Activated naive CD4-positive, alpha-beta T cell treated with anti-CD3 and anti-CD28 coated beads for 36 hours (primary cell): ENCODE data around the gene KMT2D. TPM values are rescaled to one million over a fixed set of nuclear protein-coding genes. Genes with fewer than 3 reads are reported as not detected.
A peak's percentile ranks its signal among the peaks of the same experiment; 100 is the strongest.

Experiments used
- CTCF ChIA-PET: fragments of 350-600 bp; sonication (Branson Sonifier 250); formaldehyde crosslinking; loops from one replicate; lab custom pipeline; 2021; ENCODE audit warnings: antibody characterized with exemption; lab: Charles Lee
- DNase-seq: peaks from one replicate; pipeline ENCODE4 v3.0.0-alpha.2; 2020
- H3K27ac Mint-ChIP-seq: one replicate; pipeline ENCODE4 v1.8.0; 2021; ENCODE audit warnings: mild to moderate bottlenecking, mixed read lengths
- H3K27me3 Mint-ChIP-seq: one replicate; pipeline ENCODE4 v1.8.0; 2021; ENCODE audit warnings: low read depth, mixed read lengths
- H3K36me3 Mint-ChIP-seq: one replicate; pipeline ENCODE4 v1.8.0; 2021; ENCODE audit warnings: low read depth, mixed read lengths
- H3K4me1 Mint-ChIP-seq: one replicate; pipeline ENCODE4 v1.8.0; 2021; ENCODE audit warnings: low read depth, mixed read lengths
- H3K4me3 Mint-ChIP-seq: one replicate; pipeline ENCODE4 v1.8.0; 2021; ENCODE audit warnings: mild to moderate bottlenecking, moderate library complexity, mixed read lengths
- H3K9me3 Mint-ChIP-seq: one replicate; pipeline ENCODE4 v1.8.0; 2021; ENCODE audit warnings: mixed read lengths
- intact Hi-C: fragments of 100-400 bp; cut with micrococcal nuclease; formaldehyde crosslinking; loops from one replicate; pipeline ENCODE4 v1.15.1; 2023
- total RNA-seq, 2 experiments: library from RNA; stranded (reverse); gene quantifications; one replicate each; pipeline ENCODE4 v1.2.3, GENCODE V29; 2021

KMT2D gene
- total RNA-seq, 2 experiments from 2014 or later: 44.9 to 49.0 TPM

DNA sequence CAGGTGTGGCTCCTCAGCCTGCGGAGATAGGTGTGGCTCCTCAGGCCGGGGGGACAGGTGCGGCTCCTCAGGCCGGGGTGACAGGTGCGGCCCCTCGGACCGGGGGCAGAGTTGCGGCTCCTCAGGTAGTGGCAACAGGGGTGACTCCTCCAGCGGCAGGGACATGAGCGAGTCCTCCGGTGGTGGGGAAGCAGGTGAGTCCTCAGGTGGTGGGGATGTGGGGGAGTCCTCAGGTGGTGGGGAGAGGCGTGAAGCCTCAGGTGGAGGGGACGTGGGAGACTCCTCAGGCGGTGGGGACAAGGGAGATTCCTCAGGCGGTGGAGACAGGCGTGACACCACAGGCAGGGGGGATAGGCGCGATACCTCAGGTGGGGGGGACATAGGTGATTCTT is 9.2 kb downstream of the KMT2D start:
- CTCF ChIA-PET: no interaction called here
- H3K27ac Mint-ChIP-seq: no peak overlapping the region
- no peak overlapping the region for H3K4me3 Mint-ChIP-seq
- peaks cover 19% of the 10 kb centered on the region for H3K4me1 Mint-ChIP-seq
- H3K9me3 Mint-ChIP-seq: no peaks in the 10 kb centered on the region
- H3K36me3 Mint-ChIP-seq: peaks cover 45% of the 10 kb centered on the region
- intact Hi-C loops: no loop called here
- no peak for DNase-seq
- H3K27me3 Mint-ChIP-seq: no peaks in the 10 kb centered on the region

DNA sequence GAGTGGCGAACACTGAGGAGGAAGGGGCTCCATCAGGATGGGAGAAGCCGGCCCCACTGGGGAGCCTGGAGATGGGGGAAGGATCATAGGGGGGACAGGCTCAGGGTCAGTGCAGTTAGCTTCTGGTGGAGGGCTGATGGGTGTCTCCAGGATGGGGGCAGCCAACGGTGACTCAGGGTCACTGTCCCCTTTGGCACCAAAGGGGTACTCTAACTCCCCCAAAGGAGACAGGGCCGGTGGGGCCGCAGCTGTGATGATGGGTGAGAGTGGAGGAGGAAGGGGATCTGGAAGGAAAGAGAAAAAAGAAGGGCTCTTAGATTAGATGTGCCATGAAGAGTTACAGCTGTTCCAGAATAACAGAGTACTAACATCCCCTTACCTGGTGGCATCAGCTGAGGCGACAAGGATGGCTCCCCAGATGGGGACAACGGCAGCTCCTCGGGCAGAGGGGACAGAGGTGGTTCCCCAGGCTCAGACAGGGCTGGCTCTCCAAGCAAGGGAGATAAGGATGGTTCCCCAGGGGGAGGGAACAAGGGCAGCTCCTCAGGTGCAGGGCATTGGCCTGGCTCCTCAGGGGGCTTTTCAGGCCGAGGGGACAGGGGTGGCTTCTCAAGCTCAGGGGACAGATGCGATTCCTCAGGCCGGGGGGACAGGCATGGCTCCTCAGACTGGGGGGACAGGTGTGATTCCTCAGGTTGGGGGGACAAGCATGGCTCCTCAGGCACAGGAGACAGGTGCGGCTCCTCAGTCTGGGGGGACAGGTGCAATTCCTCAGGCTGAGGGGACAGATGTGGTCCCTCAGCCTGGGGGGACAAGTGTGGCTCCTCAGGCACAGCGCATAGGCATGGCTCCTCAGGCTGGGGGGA is 9.9 kb downstream of the KMT2D start:
- Mint-ChIP-seq H3K4me1 (peaks cover 12% of the 10 kb centered on the region), H3K9me3 (no peaks in the 10 kb centered on the region), H3K27me3 (no peaks in the 10 kb centered on the region), H3K27ac (no peak overlapping the region), H3K4me3 (no peak overlapping the region), H3K36me3 (peaks cover 49% of the 10 kb centered on the region)
- CTCF ChIA-PET: no interaction called here
- no peak for DNase-seq
- intact Hi-C loops: no loop called here

DNA sequence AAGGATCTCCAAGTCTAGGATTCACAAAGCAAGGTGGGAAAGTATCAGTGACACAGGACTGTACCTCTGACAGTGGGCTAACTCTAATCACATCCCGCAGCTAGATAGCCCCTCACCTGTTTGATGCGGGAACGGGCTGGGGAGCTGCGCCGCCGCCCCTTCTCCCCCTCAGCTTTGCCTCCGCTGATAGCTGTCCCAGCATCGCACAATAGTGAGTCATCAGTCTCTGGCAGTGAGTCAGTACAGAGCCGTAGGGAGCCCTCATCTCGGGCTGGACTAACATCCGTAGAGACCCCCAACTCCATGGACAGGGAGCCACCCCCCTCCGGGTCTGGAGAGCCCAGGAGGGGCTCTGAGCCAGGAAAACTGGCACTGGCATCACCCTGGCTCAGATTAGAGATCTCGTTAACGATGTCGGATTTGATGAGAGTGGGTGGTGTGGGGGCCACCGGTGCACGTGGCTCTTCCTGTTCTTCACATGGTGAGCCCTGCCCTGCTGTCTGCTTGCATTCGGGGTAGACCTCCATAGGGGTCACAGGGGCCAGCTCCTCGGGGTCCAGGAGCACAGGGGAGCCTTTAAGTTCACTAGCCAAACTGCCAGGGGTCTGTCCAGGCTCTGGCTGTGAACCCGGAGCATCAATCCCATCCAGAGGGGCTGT is 10.9 kb downstream of the KMT2D start:
- CTCF ChIA-PET: interaction anchor here (1.5 kb wide), 1 partner anchor 11 kb away, joined by 5 read pairs; no protein-coding TSS in a partner anchor
- H3K27ac Mint-ChIP-seq: no peak overlapping the region
- H3K4me3 Mint-ChIP-seq: no peak overlapping the region
- intact Hi-C loops: no loop called here
- H3K27me3 Mint-ChIP-seq: no peaks in the 10 kb centered on the region
- H3K4me1 Mint-ChIP-seq: peaks cover 2% of the 10 kb centered on the region
- peaks cover 51% of the 10 kb centered on the region for H3K36me3 Mint-ChIP-seq
- H3K9me3 Mint-ChIP-seq: no peaks in the 10 kb centered on the region
- DNase-seq: no peak

DNA sequence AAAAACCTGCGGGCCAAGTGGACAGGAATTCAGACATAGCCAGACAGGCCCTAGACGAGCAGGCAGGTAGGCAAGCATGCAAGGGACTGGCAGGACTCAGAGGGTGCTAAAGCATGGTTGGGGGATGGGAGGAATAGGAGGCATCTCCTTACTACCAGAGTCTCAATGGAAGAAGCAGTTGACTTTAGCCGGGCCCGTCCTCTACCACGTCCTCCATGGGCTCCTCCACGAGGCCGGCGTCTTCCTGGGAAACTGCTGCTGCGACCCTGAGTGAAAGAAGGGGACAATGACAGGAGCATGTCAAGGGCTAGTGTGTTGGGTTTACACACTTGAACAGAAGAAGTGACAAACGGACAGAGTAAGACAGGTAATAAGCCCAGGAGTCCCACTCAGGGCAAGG is 11.6 kb downstream of the KMT2D start:
- Mint-ChIP-seq H3K4me1 (peaks cover 2% of the 10 kb centered on the region), H3K9me3 (no peaks in the 10 kb centered on the region), H3K36me3 (peaks cover 55% of the 10 kb centered on the region), H3K27ac (no peak overlapping the region), H3K27me3 (no peaks in the 10 kb centered on the region), H3K4me3 (no peak overlapping the region)
- CTCF ChIA-PET: interaction anchor here (0.8 to 1.6 kb wide), 5 partner anchors 10 to 61 kb away, joined by 3 to 5 read pairs (median 5); no protein-coding TSS in a partner anchor
- no peak for DNase-seq
- intact Hi-C loops: no loop called here

DNA sequence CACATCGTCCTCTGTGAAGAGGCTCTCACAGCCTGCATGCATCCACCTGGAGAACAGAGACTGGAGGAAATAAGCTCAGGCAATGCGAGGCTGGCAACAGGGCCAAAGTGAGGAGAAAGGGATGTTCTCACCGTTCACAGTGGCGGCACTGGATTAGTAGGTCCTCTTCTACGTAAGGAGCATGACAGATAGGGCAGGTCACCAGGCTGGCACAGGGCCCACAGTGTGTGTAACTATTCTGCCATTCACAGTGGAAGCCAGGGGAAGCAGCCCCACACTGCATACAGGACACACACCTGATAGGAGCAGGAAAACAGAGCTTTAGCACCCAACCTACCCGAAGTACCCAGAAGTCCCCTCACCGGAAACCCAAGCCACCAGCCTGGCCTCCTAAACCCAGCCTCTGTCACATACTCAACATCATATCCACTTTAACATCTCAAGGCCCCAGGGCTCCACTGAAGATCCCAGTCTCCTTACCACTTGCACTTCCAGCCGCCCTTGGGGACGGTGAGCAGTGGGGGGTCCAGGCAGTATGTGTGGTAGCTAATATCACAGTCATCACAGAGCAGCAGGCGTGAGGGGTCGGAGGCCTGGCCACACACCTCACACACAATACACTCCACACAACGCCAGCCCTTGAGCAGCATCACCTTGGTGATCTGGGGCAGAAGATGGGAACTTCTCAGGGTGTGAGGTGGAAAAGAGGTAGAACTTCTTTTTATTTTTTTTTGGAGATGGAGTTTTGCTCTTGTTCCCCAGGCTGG is 14.3 kb downstream of the KMT2D start:
- Mint-ChIP-seq H3K4me3 (no peak overlapping the region), H3K27ac (no peak overlapping the region), H3K9me3 (no peaks in the 10 kb centered on the region), H3K36me3 (peaks cover 53% of the 10 kb centered on the region), H3K27me3 (no peaks in the 10 kb centered on the region), H3K4me1 (peaks cover 2% of the 10 kb centered on the region)
- DNase-seq: no peak
- CTCF ChIA-PET: interaction anchor here (0.6 to 1.6 kb wide), 9 partner anchors 10 to 520 kb away, joined by 3 to 8 read pairs (median 4); no protein-coding TSS in a partner anchor
- intact Hi-C loops: no loop called here

DNA sequence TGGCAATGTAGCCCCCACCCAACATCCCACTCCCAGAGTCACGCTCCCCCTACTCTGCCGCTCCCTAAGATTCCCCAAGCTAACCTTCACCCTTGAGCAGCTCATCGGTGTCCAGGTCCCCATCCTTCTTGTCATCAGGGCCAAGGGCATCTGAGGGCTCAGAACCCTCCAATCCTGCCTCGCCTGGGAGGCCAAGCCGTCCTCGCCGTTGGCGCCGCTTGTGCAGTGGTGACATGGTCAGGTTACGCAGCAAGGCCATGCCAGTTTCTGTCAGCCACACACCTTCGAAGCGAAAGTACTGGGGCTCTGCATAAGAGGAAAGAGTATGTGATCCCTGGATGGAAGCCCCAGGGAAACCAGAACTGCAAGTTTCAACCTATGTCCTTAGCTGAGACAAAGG is 15.9 kb downstream of the KMT2D start:
- no peak for DNase-seq
- CTCF ChIA-PET: interaction anchor here (0.6 to 2.8 kb wide), 15 partner anchors 9 to 164 kb away, joined by 3 to 28 read pairs (median 5); partner anchors contain the start of genes ARF3 and DHH
- H3K27me3 Mint-ChIP-seq: no peaks in the 10 kb centered on the region
- H3K27ac Mint-ChIP-seq: no peak overlapping the region
- H3K36me3 Mint-ChIP-seq: peaks cover 48% of the 10 kb centered on the region
- peaks cover 2% of the 10 kb centered on the region for H3K4me1 Mint-ChIP-seq
- H3K4me3 Mint-ChIP-seq: no peak overlapping the region
- intact Hi-C loops: no loop called here
- no peaks in the 10 kb centered on the region for H3K9me3 Mint-ChIP-seq

DNA sequence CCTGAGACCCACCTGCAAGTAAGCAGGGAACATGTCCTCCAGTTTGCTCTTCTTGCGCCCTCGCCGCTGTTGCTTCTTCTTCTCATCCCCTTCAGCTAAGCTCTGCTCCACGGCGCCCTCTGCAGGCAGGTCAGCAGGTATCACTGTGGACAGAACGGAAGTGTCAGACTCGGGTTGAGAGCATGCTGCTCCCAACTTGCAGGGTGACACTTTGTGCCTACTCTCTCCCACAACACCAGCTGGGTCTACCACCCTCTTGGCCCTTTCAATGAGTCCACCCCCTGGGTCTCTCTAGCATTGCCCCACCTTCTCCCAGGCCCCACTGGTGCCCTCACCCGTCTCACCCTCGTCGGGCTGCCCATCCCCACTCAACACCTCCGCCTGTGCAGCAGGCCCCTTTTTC is 16.7 kb downstream of the KMT2D start:
- intact Hi-C loops: loop anchor here (2.0 kb wide), 1 partner anchor 47 kb away; no protein-coding TSS in a partner anchor
- Mint-ChIP-seq H3K36me3 (peaks cover 47% of the 10 kb centered on the region), H3K9me3 (no peaks in the 10 kb centered on the region), H3K27me3 (no peaks in the 10 kb centered on the region), H3K27ac (no peak overlapping the region), H3K4me1 (peaks cover 2% of the 10 kb centered on the region), H3K4me3 (no peak overlapping the region)
- CTCF ChIA-PET: interaction anchor here (0.6 to 2.8 kb wide), 32 partner anchors 8 to 163 kb away, joined by 3 to 28 read pairs (median 4); partner anchors contain the start of genes ARF3, DHH and PRKAG1
- DNase-seq: peak; percentile 85

DNA sequence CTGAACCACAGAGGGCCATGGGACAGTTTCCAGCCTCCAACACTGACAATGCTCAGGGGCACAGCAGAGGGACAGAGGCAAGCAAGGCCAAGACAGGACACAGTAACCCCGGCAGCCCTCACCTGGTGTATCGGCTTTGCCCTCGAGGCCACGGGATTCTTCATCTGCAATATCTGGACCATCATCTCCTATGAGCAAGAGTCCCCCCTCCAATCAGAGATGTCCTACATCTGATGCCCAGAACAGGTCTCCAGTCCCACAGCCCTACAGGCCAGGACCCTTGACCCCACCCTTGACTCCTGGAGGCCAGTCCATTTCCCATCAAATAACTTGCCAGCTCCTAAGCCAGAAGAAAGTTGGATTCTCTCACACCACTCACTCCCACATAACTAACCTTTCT is 17.4 kb downstream of the KMT2D start:
- intact Hi-C loops: loop anchor here (2.0 kb wide), 1 partner anchor 46 kb away; no protein-coding TSS in a partner anchor
- no peak for DNase-seq
- H3K27ac Mint-ChIP-seq: no peak overlapping the region
- peaks cover 43% of the 10 kb centered on the region for H3K36me3 Mint-ChIP-seq
- H3K4me1 Mint-ChIP-seq: peaks cover 2% of the 10 kb centered on the region
- no peaks in the 10 kb centered on the region for H3K9me3 Mint-ChIP-seq
- no peak overlapping the region for H3K4me3 Mint-ChIP-seq
- CTCF ChIA-PET: interaction anchor here (0.6 to 2.8 kb wide), 31 partner anchors 8 to 137 kb away, joined by 3 to 28 read pairs (median 4); partner anchors contain the start of genes ARF3, DHH and PRKAG1
- no peaks in the 10 kb centered on the region for H3K27me3 Mint-ChIP-seq

DNA sequence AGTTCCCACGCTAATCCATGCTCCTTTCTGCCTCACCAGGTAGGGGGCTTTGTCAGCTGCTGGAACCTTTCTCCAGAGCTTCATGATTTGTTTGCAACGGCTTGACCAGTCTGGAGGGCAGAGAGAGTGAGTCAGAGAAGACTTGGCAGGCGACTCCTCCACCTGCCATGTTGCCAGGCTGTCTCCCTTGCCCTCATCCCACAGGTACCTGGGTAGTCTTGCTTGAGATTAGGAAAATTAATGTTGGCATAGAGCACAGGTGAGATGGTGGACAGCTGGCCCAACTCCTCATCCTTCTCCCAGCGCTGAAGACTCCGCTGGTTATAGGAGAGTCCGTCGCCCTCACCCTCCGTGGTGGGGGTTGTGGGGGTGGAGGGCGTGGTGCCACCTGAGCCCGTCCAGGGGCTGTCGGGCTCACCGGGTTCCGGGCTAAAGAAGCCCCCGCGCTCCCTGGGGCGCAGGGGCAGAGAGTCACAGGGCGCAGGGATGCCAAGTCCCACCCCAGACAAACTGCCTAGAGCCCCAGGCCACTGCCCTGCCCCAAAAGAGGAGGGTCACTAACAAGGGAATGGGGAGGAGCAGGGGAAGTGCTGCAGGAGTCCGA is 18.6 kb downstream of the KMT2D start:
- DNase-seq: no peak

DNA sequence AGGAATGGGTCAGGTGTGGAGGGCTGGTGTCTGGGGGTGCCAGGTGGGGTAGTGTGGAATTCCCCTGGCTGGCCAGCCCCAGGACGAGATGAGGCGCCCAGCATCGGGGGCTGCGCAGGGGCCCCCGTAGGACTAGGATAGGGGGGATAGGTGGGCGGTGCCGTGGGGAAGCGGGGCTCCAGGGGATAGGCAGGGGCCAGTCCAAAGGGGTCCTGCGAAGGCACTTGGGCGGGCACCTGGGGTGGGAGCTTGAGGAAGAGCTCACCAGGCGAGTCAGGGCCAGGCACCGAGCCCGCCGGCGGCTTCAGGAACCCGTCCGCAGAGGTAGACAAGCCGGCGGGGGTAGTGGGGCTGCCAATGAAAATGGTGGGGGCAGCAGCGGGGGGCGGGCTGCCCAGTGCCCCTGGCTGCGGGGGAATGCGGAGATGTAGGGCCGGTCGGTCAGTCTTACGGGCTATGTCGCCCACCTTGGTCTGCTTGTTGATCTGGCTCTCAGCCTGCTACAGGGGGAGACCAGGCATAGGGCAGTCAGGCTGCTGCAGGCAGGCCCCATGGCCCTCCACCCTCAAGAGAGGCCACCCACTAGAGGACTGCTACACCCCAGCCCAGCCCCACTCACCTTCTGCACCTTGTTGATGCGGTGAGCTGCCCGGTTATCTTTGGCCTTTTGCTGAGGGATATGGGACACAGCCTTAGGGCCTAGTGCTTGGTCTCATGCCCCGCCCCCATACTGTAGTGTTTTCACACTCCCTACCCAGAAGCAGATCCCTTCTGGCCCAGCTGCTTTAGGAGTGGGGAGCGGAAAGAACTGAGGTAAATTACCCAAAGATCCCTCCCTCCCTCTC is 19.3 kb downstream of the KMT2D start:
- Mint-ChIP-seq H3K4me3 (no peak overlapping the region), H3K36me3 (peaks cover 29% of the 10 kb centered on the region), H3K4me1 (peaks cover 2% of the 10 kb centered on the region), H3K27me3 (no peaks in the 10 kb centered on the region), H3K9me3 (no peaks in the 10 kb centered on the region), H3K27ac (no peak overlapping the region)
- CTCF ChIA-PET: interaction anchor here (2.5 kb wide), 1 partner anchor 21 kb away, joined by 10 read pairs; no protein-coding TSS in a partner anchor
- no peak for DNase-seq
- intact Hi-C loops: no loop called here

More for the DNA sequence above, 18.6 kb downstream of the KMT2D start:
- CTCF ChIA-PET: interaction anchor here (2.5 kb wide), 1 partner anchor 21 kb away, joined by 10 read pairs; no protein-coding TSS in a partner anchor
- peaks cover 2% of the 10 kb centered on the region for H3K4me1 Mint-ChIP-seq
- H3K27me3 Mint-ChIP-seq: no peaks in the 10 kb centered on the region
- H3K4me3 Mint-ChIP-seq: no peak overlapping the region
- intact Hi-C loops: loop anchor here (2.0 kb wide), 1 partner anchor 45 kb away; no protein-coding TSS in a partner anchor
- no peaks in the 10 kb centered on the region for H3K9me3 Mint-ChIP-seq
- peaks cover 32% of the 10 kb centered on the region for H3K36me3 Mint-ChIP-seq
- H3K27ac Mint-ChIP-seq: no peak overlapping the region
